NT2/D1 (cell line): ENCODE measurements around the gene GATA3.

Experiments used
- DNase-seq: peaks from one replicate; pipeline ENCODE4 v3.0.0-alpha.2; 2011; ENCODE audit warnings: low read depth, low spot score
- H3K27me3 ChIP-seq: 2 replicates; pipeline ENCODE4 v1.6.0; 2011; ENCODE audit warnings: mild to moderate bottlenecking; ENCODE audit not compliant: insufficient read length, insufficient read depth
- H3K36me3 ChIP-seq: 2 replicates; pipeline ENCODE4 v1.6.1; 2011; ENCODE audit warnings: mild to moderate bottlenecking, low read length, mixed read lengths; ENCODE audit not compliant: insufficient read depth, insufficient read length
- H3K4me1 ChIP-seq: 2 replicates; pipeline ENCODE4 v1.5.1; 2011; ENCODE audit not compliant: insufficient read depth, insufficient read length
- H3K4me3 ChIP-seq: 2 replicates; pipeline ENCODE4 v1.5.1; 2011; ENCODE audit warnings: low read depth; ENCODE audit not compliant: insufficient read length
- H3K9ac ChIP-seq: 2 replicates; pipeline ENCODE4 v1.6.0; 2011; ENCODE audit warnings: low read depth; ENCODE audit not compliant: insufficient read length
- H3K9me3 ChIP-seq: 2 replicates; pipeline ENCODE4 v1.5.1; 2011; ENCODE audit warnings: mild to moderate bottlenecking, low read length; ENCODE audit not compliant: insufficient read depth
- SUZ12 ChIP-seq: IDR thresholded peaks from 2 replicates; pipeline ENCODE4 v1.6.1; 2011; ENCODE audit not compliant: insufficient read length, insufficient read depth; ENCODE audit errors: extremely low read depth
- YY1 ChIP-seq: IDR thresholded peaks from 2 replicates; pipeline ENCODE4 v1.6.1; 2011; ENCODE audit not compliant: insufficient read length, insufficient read depth
- ZNF274 ChIP-seq: IDR thresholded peaks from 2 replicates; pipeline ENCODE4 v1.6.1; 2011; ENCODE audit warnings: mild to moderate bottlenecking, low read depth, low read length

The GATA3 gene

DNA sequence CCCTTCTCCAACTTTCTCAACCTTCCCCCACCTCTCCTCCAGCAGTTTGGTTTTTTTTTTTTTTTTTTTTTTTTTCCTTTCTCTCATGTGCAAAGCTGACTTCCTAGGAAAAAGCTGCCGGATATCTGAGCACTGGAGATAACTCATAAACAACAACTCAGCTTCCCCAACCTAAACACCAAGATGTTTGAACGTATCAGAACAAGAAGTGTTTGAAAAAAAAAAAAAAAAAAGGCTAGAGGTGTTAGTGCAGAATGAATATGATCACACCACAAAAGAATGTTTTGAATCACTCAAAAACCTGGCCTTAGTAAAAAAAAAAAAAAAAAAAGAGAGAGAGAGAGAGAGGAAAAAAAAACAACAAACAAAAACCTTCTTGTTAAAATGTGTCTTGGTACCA is 11.2 kb downstream of the GATA3 start:
- DNase-seq, result no peak
- Histone ChIP-seq H3K9me3 (no peaks in the 10 kb centered on the region), H3K9ac (no peak overlapping the region), H3K4me1 (peaks cover 18% of the 10 kb centered on the region), H3K4me3 (no peak overlapping the region), H3K36me3 (peaks cover 49% of the 10 kb centered on the region), H3K27me3 (no peaks in the 10 kb centered on the region)
- no peak for TF ChIP-seq ZNF274
- no peak for TF ChIP-seq SUZ12
- no peak for TF ChIP-seq YY1

GRCh38 chr10:8066124-8066523 is 11.6 kb downstream of the GATA3 start:
- no peak for DNase-seq
- Histone ChIP-seq H3K27me3 (no peaks in the 10 kb centered on the region), H3K9me3 (no peaks in the 10 kb centered on the region), H3K4me3 (no peak overlapping the region), H3K36me3 (peaks cover 54% of the 10 kb centered on the region), H3K4me1 (peaks cover 16% of the 10 kb centered on the region), H3K9ac (no peak overlapping the region)
- TF ChIP-seq YY1 (no peak), ZNF274 (no peak), SUZ12 (no peak)

- H3K4me3 ChIP-seq, result no peak overlapping the region
- TF ChIP-seq YY1, result no peak
- DNase-seq, result no peak
- peaks cover 54% of the 10 kb centered on the region for H3K36me3 ChIP-seq
- no peaks in the 10 kb centered on the region for H3K9me3 ChIP-seq
- no peaks in the 10 kb centered on the region for H3K27me3 ChIP-seq
- H3K9ac ChIP-seq, result no peak overlapping the region
- H3K4me1 ChIP-seq, result peaks cover 11% of the 10 kb centered on the region
Observed at GRCh38 chr10:8066797-8067196, 12.3 kb downstream of the GATA3 start.

DNA sequence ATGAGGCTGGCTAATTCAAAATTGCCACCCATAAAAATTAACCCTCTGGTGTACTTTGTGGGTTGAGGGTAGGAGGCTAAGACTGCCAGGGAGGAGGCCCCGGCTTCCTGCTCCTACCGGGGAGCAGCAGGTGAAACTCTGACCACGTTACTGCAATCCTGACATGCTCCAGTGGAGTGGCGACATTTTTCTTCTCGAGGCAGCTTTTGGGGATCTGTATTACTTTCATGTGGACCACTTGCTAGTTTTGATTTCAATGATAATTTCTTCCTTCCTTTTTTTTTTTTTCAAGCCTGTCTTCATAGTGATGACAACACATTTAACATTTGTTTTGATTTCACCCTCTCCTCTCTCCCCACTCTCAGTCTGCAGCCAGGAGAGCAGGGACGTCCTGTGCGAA is 14.6 kb downstream of the GATA3 start:
- DNase-seq, result no peak
- TF ChIP-seq ZNF274 (no peak), SUZ12 (no peak), YY1 (no peak)
- Histone ChIP-seq H3K9ac (no peak overlapping the region), H3K27me3 (no peaks in the 10 kb centered on the region), H3K4me1 (no peaks in the 10 kb centered on the region), H3K4me3 (no peak overlapping the region), H3K9me3 (no peaks in the 10 kb centered on the region), H3K36me3 (peaks cover 65% of the 10 kb centered on the region)

GRCh38 chr10:8069627-8070026 is 15.1 kb downstream of the GATA3 start:
- peaks cover 63% of the 10 kb centered on the region for H3K36me3 ChIP-seq
- H3K4me1 ChIP-seq, result no peaks in the 10 kb centered on the region
- no peaks in the 10 kb centered on the region for H3K27me3 ChIP-seq
- TF ChIP-seq ZNF274 (no peak), YY1 (no peak)
- DNase-seq, result no peak
- H3K9ac ChIP-seq, result no peak overlapping the region
- no peak overlapping the region for H3K4me3 ChIP-seq
- H3K9me3 ChIP-seq, result no peaks in the 10 kb centered on the region

- Histone ChIP-seq H3K4me3 (no peak overlapping the region), H3K36me3 (peaks cover 63% of the 10 kb centered on the region), H3K9ac (no peak overlapping the region), H3K27me3 (no peaks in the 10 kb centered on the region), H3K4me1 (no peaks in the 10 kb centered on the region), H3K9me3 (no peaks in the 10 kb centered on the region)
- TF ChIP-seq ZNF274 (no peak), SUZ12 (no peak), YY1 (no peak)
- no peak for DNase-seq
Observed at GRCh38 chr10:8070440-8070839, 16.0 kb downstream of the GATA3 start.

DNA sequence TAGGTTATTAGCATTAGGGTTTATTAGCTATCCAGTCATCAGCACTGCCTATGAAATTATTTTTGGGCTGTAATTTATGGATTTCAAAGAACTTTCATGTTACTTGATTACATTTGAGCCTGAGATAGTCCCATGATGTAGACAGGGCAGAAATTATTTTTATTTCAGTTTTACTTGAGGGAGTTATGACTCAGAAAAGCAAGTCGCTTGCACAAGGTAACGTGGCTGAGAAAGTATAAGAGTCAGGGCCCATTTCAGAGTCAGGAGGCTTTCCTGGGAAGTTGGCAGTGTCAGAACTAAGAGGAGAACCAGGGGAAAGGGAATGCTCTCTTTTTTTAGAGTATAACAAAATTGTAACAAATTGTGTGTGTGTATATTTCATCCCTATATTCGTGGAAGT is 16.5 kb downstream of the GATA3 start:
- DNase-seq, result no peak
- no peaks in the 10 kb centered on the region for H3K9me3 ChIP-seq
- peaks cover 63% of the 10 kb centered on the region for H3K36me3 ChIP-seq
- TF ChIP-seq YY1 (no peak), ZNF274 (no peak), SUZ12 (no peak)
- no peak overlapping the region for H3K9ac ChIP-seq
- H3K27me3 ChIP-seq, result no peaks in the 10 kb centered on the region
- H3K4me1 ChIP-seq, result no peaks in the 10 kb centered on the region
- no peak overlapping the region for H3K4me3 ChIP-seq

GRCh38 chr10:8071666-8072065 is 17.2 kb downstream of the GATA3 start:
- Histone ChIP-seq H3K36me3 (peaks cover 59% of the 10 kb centered on the region), H3K4me1 (no peaks in the 10 kb centered on the region), H3K9ac (no peak overlapping the region), H3K27me3 (no peaks in the 10 kb centered on the region), H3K9me3 (no peaks in the 10 kb centered on the region), H3K4me3 (no peak overlapping the region)
- no peak for TF ChIP-seq ZNF274
- TF ChIP-seq SUZ12, result no peak
- no peak for TF ChIP-seq YY1
- no peak for DNase-seq
